ENCODE data around the gene TSPAN18.

DNA sequence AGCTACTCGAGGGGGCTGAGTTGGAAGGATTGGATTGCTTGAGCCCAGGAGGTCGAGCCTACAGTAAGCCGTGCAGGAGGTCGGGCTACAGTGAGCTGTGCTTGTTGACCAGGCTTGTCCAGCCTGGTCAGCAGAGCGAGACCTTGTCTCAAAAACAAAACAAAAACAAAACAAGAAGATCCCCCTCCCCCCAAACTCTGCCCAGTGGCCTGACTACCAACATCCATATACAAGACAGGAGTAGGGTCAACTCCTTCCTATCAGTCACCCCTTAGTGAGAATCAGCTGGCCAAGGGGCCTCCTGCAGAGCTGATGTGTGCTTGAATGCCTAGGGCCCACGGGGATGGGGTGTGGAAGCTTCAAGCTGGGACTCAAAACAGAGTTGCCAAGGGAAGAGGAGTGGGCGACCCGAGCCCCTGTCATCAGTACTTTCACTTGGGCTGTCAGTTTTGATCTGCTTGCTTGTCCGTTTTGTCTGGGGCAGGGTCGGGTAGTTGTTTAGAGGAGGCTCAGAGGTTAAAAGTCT, 942 bp upstream of the TSPAN18 start:
- TF ChIP-seq, protein P1, sequence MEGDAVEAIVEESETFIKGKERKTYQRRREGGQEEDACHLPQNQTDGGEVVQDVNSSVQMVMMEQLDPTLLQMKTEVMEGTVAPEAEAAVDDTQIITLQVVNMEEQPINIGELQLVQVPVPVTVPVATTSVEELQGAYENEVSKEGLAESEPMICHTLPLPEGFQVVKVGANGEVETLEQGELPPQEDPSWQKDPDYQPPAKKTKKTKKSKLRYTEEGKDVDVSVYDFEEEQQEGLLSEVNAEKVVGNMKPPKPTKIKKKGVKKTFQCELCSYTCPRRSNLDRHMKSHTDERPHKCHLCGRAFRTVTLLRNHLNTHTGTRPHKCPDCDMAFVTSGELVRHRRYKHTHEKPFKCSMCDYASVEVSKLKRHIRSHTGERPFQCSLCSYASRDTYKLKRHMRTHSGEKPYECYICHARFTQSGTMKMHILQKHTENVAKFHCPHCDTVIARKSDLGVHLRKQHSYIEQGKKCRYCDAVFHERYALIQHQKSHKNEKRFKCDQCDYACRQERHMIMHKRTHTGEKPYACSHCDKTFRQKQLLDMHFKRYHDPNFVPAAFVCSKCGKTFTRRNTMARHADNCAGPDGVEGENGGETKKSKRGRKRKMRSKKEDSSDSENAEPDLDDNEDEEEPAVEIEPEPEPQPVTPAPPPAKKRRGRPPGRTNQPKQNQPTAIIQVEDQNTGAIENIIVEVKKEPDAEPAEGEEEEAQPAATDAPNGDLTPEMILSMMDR (IDR thresholded peaks at IDR 0.05), result no peak
- no peak for TF ChIP-seq POLR2A (IDR thresholded peaks at IDR 0.05)
